K562 (cell line): ENCODE results near the gene ROBO1. TPM values are rescaled to one million over a fixed set of nuclear protein-coding genes. Genes with fewer than 3 reads are reported as not detected.

Experiments used
- ATAC-seq: fragments of 200-7000 bp; cut with Tn5 transposase; 3 replicates; pipeline ENCODE4 v1.9.1; 2020; ENCODE audit warnings: moderate library complexity
- BruUV-seq: library from RNA; stranded (reverse); fragments of 400-500 nt; replicated peaks from 2 replicates; lab custom pipeline; 2021; lab: Mats Ljungman, UMichigan
- CTCF ChIA-PET: fragments of 300-600 bp; formaldehyde crosslinking; extraction: SDS; loops from one replicate; lab custom pipeline; 2021; ENCODE audit warnings: low intra/inter-chr PET ratio; lab: Yijun Ruan, JAX
- POLR2A ChIA-PET: fragments of 300-600, 350-650 bp; sonication (Branson Sonifier 250); formaldehyde crosslinking; extraction: SDS; loops from one replicate; lab custom pipeline; 2021; ENCODE audit warnings: antibody characterized with exemption, inconsistent platforms; lab: Yijun Ruan, JAX
- DNase-seq, 4 experiments: peaks; one replicate each; pipeline versions ENCODE4 v3.0.0 to v3.0.0-alpha.2; 2011 to 2018; ENCODE audit warnings: low spot score in 3 of 4, mixed read lengths in 3 of 4; ENCODE audit errors: extremely low read depth in 1 of 4
- FAIRE-seq: peaks from 2 replicates; lab custom pipeline; 2011; peaks lifted over from hg19 to GRCh38; lab: Jason Lieb, UNC
- H2AFZ ChIP-seq: 2 replicates; pipeline ENCODE4 v1.6.0; 2011; ENCODE audit warnings: low read depth, low read length, control low read depth, inconsistent platforms
- H3K27ac ChIP-seq: fragments of 200-600 bp; 3 replicates; pipeline ENCODE4 v1.8.0; 2011; ENCODE audit warnings: low read depth, mild to moderate bottlenecking, control low read depth, inconsistent platforms, low read length, moderate library complexity, mixed read lengths; ENCODE audit errors: extremely low read depth
- H3K27me3 ChIP-seq, 2 experiments: fragments of 300-600 bp in 1 of 2; 2 replicates in 1 of 2; 3 replicates in 1 of 2; pipeline versions ENCODE4 v1.6.0 to v1.8.0; 2011; ENCODE audit warnings: inconsistent platforms in 2 of 2, low read length in 2 of 2, mild to moderate bottlenecking in 1 of 2, mixed read lengths in 1 of 2, moderate library complexity in 1 of 2; ENCODE audit not compliant: control insufficient read depth in 2 of 2, insufficient read depth in 2 of 2
- H3K36me3 ChIP-seq: fragments of 300-600 bp; 3 replicates; pipeline ENCODE4 v1.8.0; 2011; ENCODE audit warnings: mild to moderate bottlenecking, low read length, inconsistent platforms; ENCODE audit not compliant: control insufficient read depth, insufficient read depth
- H3K4me1 ChIP-seq, 2 experiments: fragments of 200-600 bp in 1 of 2; replicated peaks in 1 of 2; 2 replicates in 1 of 2; 3 replicates in 1 of 2; pipeline versions ENCODE4 v1.5.1 to v1.8.0; 2011; ENCODE audit warnings: inconsistent platforms in 2 of 2, low read length in 2 of 2, mild to moderate bottlenecking in 1 of 2, mixed read lengths in 1 of 2, moderate library complexity in 1 of 2; ENCODE audit not compliant: control insufficient read depth in 2 of 2, insufficient read depth in 2 of 2
- H3K4me2 ChIP-seq: 2 replicates; pipeline ENCODE4 v1.6.1; 2011; ENCODE audit warnings: low read length, control low read depth, inconsistent platforms, mixed read lengths; ENCODE audit not compliant: insufficient read depth
- H3K4me3 ChIP-seq: fragments of 200-600 bp; sonication (generic), shearing (Covaris generic); 2 replicates; pipeline ENCODE4 v1.5.1; 2016; ENCODE audit warnings: control low read depth, inconsistent platforms
- H3K79me2 ChIP-seq: fragments of 200-600 bp; 3 replicates; pipeline ENCODE4 v1.8.0; 2011; ENCODE audit warnings: low read length, inconsistent platforms; ENCODE audit not compliant: control insufficient read depth, insufficient read depth
- H3K9ac ChIP-seq, 2 experiments: 2 replicates each; pipeline versions ENCODE4 v1.6.0 to v1.6.1; 2011; ENCODE audit warnings: low read depth in 2 of 2, low read length in 2 of 2, control low read depth in 1 of 2, inconsistent platforms in 1 of 2, mild to moderate bottlenecking in 1 of 2, mixed read lengths in 1 of 2; ENCODE audit not compliant: insufficient read depth in 1 of 2
- H3K9me1 ChIP-seq: one replicate; pipeline ENCODE4 v1.6.0; 2011; ENCODE audit warnings: inconsistent platforms, mild to moderate bottlenecking, low read length, moderate library complexity; ENCODE audit not compliant: control insufficient read depth, insufficient read depth
- H3K9me3 ChIP-seq: replicated peaks from 2 replicates; pipeline ENCODE4 v1.5.1; 2011; ENCODE audit warnings: low read depth, low read length, inconsistent platforms; ENCODE audit not compliant: control insufficient read depth, insufficient read depth
- H4K20me1 ChIP-seq: replicated peaks from 2 replicates; pipeline ENCODE4 v1.6.1; 2011; ENCODE audit warnings: low read length, inconsistent platforms, mixed read lengths; ENCODE audit not compliant: control insufficient read depth, insufficient read depth
- CTBP1 ChIP-seq: fragments of 450-650 bp; IDR thresholded peaks from 2 replicates; pipeline ENCODE4 v1.6.1; 2016; ENCODE audit warnings: borderline replicate concordance
- EZH2 ChIP-seq: IDR thresholded peaks from 2 replicates; pipeline ENCODE4 v1.6.1; 2012; ENCODE audit warnings: low read depth, mild to moderate bottlenecking, inconsistent platforms, low read length, borderline replicate concordance
- NUFIP1 ChIP-seq: fragments of 450-650 bp; IDR thresholded peaks from 2 replicates; pipeline ENCODE4 v1.6.1; 2018; ENCODE audit not compliant: partially characterized antibody
- SIN3A ChIP-seq, 2 experiments: fragments of 150-350 bp in 1 of 2; IDR thresholded peaks; 2 replicates each; pipeline ENCODE4 v1.6.1; 2011 to 2016; ENCODE audit warnings: borderline replicate concordance in 2 of 2, low read depth in 2 of 2, low read length in 2 of 2, mild to moderate bottlenecking in 2 of 2, moderate library complexity in 2 of 2; ENCODE audit not compliant: control insufficient read depth in 1 of 2
- TAL1 ChIP-seq: fragments of 450-650 bp; IDR thresholded peaks from 2 replicates; pipeline ENCODE4 v1.6.1; 2016; ENCODE audit warnings: mild to moderate bottlenecking
- ZNF41 ChIP-seq: fragments of 250-450 bp; sonication (Bioruptor Pico); conservative IDR thresholded peaks from 2 replicates; pipeline ENCODE4 v1.4.0; 2020; ENCODE audit warnings: mild to moderate bottlenecking
- in situ Hi-C: fragments of 300-500 bp; cut with MboI; formaldehyde crosslinking; loops from 4 replicates; pipeline ENCODE4 v1.15.0; 2018; ENCODE audit warnings: inconsistent platforms, mixed read lengths
- intact Hi-C: fragments of 100-400 bp; cut with micrococcal nuclease; formaldehyde crosslinking; loops from 2 replicates; pipeline ENCODE4 v1.14.2; 2022
- polyA plus RNA-seq, 8 experiments: library from polyadenylated mRNA; depleted of rRNA in 4 of 8; stranded (reverse) in 5 of 8; unstranded in 3 of 8; fragments of >200 nt; fragmentation: Nextera tagmentation in 2 of 8; fragmentation: Illumina TruSeq in 1 of 8; extraction: Ambion mirVana in 2 of 8; extraction: Trizol in 1 of 8; gene quantifications; 2 replicates each; pipeline versions ENCODE4 v1.2.1 to v1.2.3, GENCODE V29; 2011 to 2014; ENCODE audit warnings: inconsistent platforms in 1 of 8, missing spikeins in 1 of 8
- total RNA-seq, 7 experiments: library from RNA; depleted of rRNA in 6 of 7; stranded (reverse); fragments of >200 nt in 6 of 7; fragmentation: Illumina TruSeq in 2 of 7; extraction: Trizol in 2 of 7; gene quantifications; 2 replicates each; pipeline versions ENCODE4 v1.2.1 to v1.2.3, GENCODE V29; 2011 to 2021; ENCODE audit warnings: low replicate concordance in 1 of 7
- TF ChIP-seq, protein P1 (sequence below): fragments of 450-650 bp; IDR thresholded peaks from 2 replicates; pipeline ENCODE4 v1.6.1; 2016; ENCODE audit warnings: antibody characterized with exemption
- TF ChIP-seq, protein P2 (sequence below): fragments of 450-650 bp; IDR thresholded peaks from 2 replicates; pipeline ENCODE4 v1.6.1; 2016; ENCODE audit warnings: missing biosample characterization, missing genetic modification characterization
- TF ChIP-seq, protein P3 (sequence below), 2 experiments: fragments of 450-650 bp; IDR thresholded peaks; 2 replicates each; pipeline ENCODE4 v1.6.1; 2016
- TF ChIP-seq, protein P4 (sequence below): fragments of 450-650 bp; IDR thresholded peaks from 2 replicates; pipeline ENCODE4 v1.6.1; 2017; ENCODE audit warnings: antibody characterized with exemption
- TF ChIP-seq, protein P5 (sequence below): fragments of 250-450 bp; sonication (Bioruptor Pico); IDR thresholded peaks from 2 replicates; pipeline ENCODE4 v1.5.0; 2021; ENCODE audit warnings: mild to moderate bottlenecking, borderline replicate concordance

ROBO1 gene
- total and polyA plus RNA-seq, 9 of the 15 experiments (the other 6 are each of a cell fraction or from before 2014, with no cell fraction given) = 0.01 to 0.53 (median 0.17) TPM; not detected in 5

DNA sequence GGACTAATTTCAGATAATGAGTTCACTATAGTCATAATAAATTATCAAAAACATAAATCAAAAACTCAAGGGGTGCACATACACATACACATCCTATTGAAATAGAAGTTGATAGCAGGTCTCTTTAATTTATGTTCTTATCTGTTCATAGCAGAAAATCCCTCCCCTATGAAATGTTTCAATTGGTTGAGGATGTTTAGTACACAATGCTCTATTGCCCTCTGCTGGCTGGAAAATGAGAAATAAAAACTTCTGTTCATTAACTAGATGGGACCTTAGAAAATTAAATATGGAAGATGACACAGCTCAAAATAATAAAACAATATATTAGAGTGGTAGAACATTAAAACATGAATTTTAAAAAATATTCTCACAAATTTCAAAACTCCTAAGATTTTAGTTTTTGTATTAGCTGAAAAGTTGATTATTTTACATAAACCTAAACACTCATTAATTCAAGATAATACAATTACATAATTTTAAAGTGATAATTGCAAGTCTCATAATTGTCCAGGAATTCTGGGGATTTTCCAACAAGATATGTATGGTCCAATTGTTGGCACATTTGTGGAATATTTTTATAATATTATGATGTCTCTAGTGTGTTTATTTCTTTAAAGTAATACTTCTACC lies 735.0 kb downstream of the ROBO1 start (continued):
- TF ChIP-seq, protein P1, sequence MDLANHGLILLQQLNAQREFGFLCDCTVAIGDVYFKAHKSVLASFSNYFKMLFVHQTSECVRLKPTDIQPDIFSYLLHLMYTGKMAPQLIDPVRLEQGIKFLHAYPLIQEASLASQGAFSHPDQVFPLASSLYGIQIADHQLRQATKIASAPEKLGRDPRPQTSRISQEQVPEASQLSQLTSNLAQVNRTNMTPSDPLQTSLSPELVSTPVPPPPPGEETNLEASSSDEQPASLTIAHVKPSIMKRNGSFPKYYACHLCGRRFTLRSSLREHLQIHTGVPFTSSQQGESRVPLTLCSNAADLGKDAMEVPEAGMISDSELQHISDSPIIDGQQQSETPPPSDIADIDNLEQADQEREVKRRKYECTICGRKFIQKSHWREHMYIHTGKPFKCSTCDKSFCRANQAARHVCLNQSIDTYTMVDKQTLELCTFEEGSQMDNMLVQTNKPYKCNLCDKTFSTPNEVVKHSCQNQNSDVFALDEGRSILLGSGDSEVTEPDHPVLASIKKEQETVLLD = no peak

DNA sequence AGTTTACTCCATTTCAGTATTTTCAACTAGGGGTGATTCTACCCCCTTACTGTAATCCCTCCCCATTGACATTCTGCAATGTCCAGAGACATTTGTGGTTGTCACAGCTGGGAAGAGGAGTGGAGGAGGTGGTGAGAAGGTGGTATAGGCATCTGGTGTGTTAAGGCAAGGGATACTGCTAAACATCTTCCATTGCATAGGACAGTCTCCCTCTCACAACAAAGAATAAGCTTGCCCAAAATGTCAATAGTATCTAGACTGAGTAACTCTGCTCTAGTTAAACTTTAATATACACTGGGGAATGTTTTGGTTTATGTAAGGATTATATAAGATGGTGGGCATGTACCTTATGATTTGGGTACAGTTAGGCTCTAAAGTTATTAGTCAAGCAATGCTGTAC lies 737.6 kb downstream of the ROBO1 start:
- no TSS peak for BruUV-seq
- no peaks in the 10 kb centered on the region for H3K9me3 ChIP-seq
- in situ Hi-C loops (loop anchor here (25.0 kb wide), 1 partner anchor 368 kb away; no protein-coding TSS in a partner anchor), intact Hi-C loops (no loop called here)
- H3K9ac ChIP-seq = no peak overlapping the region
- H3K4me2 ChIP-seq = no peak overlapping the region
- H4K20me1 ChIP-seq = no peaks in the 10 kb centered on the region
- ChIA-PET POLR2A (no interaction called here), CTCF (no interaction called here)
- no peaks in the 10 kb centered on the region for H3K9me1 ChIP-seq
- no peak overlapping the region for H3K4me3 ChIP-seq
- FAIRE-seq (no peak), ATAC-seq (no peak), DNase-seq (no peak)
- H3K4me1 ChIP-seq = no peaks in the 10 kb centered on the region
- no peaks in the 10 kb centered on the region for H3K27me3 ChIP-seq
- H3K79me2 ChIP-seq = no peaks in the 10 kb centered on the region
- no peak overlapping the region for H3K27ac ChIP-seq
- no peak overlapping the region for H2AFZ ChIP-seq
- H3K36me3 ChIP-seq = no peaks in the 10 kb centered on the region
- no peak for TF ChIP-seq NUFIP1
- TF ChIP-seq CTBP1 = no peak
- TF ChIP-seq, protein P2, sequence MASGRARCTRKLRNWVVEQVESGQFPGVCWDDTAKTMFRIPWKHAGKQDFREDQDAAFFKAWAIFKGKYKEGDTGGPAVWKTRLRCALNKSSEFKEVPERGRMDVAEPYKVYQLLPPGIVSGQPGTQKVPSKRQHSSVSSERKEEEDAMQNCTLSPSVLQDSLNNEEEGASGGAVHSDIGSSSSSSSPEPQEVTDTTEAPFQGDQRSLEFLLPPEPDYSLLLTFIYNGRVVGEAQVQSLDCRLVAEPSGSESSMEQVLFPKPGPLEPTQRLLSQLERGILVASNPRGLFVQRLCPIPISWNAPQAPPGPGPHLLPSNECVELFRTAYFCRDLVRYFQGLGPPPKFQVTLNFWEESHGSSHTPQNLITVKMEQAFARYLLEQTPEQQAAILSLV (tag) = no peak
- TF ChIP-seq EZH2 = no peak
- TF ChIP-seq TAL1 = no peak
- TF ChIP-seq, protein P3, sequence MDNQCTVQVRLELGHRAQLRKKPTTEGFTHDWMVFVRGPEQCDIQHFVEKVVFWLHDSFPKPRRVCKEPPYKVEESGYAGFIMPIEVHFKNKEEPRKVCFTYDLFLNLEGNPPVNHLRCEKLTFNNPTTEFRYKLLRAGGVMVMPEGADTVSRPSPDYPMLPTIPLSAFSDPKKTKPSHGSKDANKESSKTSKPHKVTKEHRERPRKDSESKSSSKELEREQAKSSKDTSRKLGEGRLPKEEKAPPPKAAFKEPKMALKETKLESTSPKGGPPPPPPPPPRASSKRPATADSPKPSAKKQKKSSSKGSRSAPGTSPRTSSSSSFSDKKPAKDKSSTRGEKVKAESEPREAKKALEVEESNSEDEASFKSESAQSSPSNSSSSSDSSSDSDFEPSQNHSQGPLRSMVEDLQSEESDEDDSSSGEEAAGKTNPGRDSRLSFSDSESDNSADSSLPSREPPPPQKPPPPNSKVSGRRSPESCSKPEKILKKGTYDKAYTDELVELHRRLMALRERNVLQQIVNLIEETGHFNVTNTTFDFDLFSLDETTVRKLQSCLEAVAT (IDR thresholded peaks at IDR 0.05) = no peak
- TF ChIP-seq ZNF41 = no peak
- TF ChIP-seq, protein P4, sequence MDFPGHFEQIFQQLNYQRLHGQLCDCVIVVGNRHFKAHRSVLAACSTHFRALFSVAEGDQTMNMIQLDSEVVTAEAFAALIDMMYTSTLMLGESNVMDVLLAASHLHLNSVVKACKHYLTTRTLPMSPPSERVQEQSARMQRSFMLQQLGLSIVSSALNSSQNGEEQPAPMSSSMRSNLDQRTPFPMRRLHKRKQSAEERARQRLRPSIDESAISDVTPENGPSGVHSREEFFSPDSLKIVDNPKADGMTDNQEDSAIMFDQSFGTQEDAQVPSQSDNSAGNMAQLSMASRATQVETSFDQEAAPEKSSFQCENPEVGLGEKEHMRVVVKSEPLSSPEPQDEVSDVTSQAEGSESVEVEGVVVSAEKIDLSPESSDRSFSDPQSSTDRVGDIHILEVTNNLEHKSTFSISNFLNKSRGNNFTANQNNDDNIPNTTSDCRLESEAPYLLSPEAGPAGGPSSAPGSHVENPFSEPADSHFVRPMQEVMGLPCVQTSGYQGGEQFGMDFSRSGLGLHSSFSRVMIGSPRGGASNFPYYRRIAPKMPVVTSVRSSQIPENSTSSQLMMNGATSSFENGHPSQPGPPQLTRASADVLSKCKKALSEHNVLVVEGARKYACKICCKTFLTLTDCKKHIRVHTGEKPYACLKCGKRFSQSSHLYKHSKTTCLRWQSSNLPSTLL = no peak
- TF ChIP-seq, protein P5, sequence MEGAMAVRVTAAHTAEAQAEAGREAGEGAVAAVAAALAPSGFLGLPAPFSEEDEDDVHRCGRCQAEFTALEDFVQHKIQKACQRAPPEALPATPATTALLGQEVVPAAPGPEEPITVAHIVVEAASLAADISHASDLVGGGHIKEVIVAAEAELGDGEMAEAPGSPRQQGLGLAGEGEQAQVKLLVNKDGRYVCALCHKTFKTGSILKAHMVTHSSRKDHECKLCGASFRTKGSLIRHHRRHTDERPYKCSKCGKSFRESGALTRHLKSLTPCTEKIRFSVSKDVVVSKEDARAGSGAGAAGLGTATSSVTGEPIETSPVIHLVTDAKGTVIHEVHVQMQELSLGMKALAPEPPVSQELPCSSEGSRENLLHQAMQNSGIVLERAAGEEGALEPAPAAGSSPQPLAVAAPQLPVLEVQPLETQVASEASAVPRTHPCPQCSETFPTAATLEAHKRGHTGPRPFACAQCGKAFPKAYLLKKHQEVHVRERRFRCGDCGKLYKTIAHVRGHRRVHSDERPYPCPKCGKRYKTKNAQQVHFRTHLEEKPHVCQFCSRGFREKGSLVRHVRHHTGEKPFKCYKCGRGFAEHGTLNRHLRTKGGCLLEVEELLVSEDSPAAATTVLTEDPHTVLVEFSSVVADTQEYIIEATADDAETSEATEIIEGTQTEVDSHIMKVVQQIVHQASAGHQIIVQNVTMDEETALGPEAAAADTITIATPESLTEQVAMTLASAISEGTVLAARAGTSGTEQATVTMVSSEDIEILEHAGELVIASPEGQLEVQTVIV = no peak
- no peak for TF ChIP-seq SIN3A (IDR thresholded peaks at IDR 0.05; ENCODE audit: borderline replicate concordance in 2 of 2, control insufficient read depth in 1 of 2, low read depth in 2 of 2, low read length in 2 of 2)
